ENCODE data around the gene NFE2L3. TPM values are rescaled to one million over a fixed set of nuclear protein-coding genes. Genes with fewer than 3 reads are reported as not detected.

The NFE2L3 gene
- total and polyA plus RNA-seq, 2 of the 4 experiments (the other 2 are of a cell fraction): 28.0 to 43.2 TPM

DNA sequence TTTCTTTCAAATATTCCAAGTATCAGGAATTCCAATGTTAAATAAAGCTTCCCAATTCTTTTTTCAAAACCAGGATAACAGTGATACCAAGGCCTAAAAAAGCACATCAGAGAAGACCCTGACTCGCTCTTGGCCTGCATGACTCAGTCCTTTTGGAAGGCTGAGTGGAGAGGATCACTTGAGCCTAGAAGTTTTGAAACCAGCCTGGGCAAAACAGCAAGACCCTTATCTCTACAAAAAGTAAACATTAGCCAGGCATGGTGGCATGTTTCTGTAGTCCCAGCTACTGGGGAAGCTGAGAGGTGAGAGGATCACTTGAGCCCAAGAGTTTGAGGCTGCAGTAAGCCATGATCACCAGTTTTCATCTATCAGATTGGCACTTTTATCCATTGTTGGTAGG is 18.7 kb downstream of the NFE2L3 start:
- no peaks in the 10 kb centered on the region for H3K9me3 ChIP-seq (ENCODE audit: control insufficient read depth, insufficient read depth, low read length)
- H2AK5ac ChIP-seq (ENCODE audit: low read depth, low read length): no peak overlapping the region
- POLR2A ChIA-PET (ENCODE audit: unreplicated experiment): no interaction called here
- H3K14ac ChIP-seq (replicated peaks; ENCODE audit: low read depth, low read length): no peak overlapping the region
- H2BK5ac ChIP-seq (ENCODE audit: low read depth, low read length, poor library complexity, severe bottlenecking): no peak overlapping the region
- intact Hi-C loops (cut with micrococcal nuclease) (no loop called here), dilution Hi-C loops (cut with HindIII; ENCODE audit: low sequenced_read_pairs, unreplicated experiment) (no loop called here), in situ Hi-C loops (cut with MboI; ENCODE audit: low sequenced_read_pairs) (no loop called here)
- peaks cover 8% of the 10 kb centered on the region for H3K9me1 ChIP-seq (ENCODE audit: insufficient read depth, low read length)
- H3K27ac ChIP-seq (ENCODE audit: insufficient read depth, low read length): no peak overlapping the region
- BruUV-seq (replicated peaks): no TSS peak
- H3K18ac ChIP-seq (ENCODE audit: low read depth, low read length): no peak overlapping the region
- DNase-seq (peak; percentile 41), ATAC-seq (ENCODE audit: low read depth) (peak; percentile 29; the same call in 1 of the 2 replicates)
- no peaks in the 10 kb centered on the region for H4K20me1 ChIP-seq (ENCODE audit: insufficient read depth, low read length)
- no peak overlapping the region for H2BK20ac ChIP-seq (ENCODE audit: low read depth, low read length)
- H3K79me1 ChIP-seq (ENCODE audit: low read depth in 1 of 2, low read length in 2 of 2): peaks cover 3 to 14% of the 10 kb centered on the region in 2 experiments; a peak in 2 of 4 replicates
- H3K9ac ChIP-seq (ENCODE audit: low read depth, low read length): no peak overlapping the region
- no peak overlapping the region for H2BK120ac ChIP-seq (ENCODE audit: low read depth, low read length)
- no peaks in the 10 kb centered on the region for H3K36me3 ChIP-seq (ENCODE audit: control insufficient read depth, insufficient read depth, low read length)
- no peaks in the 10 kb centered on the region for H3K27me3 ChIP-seq (ENCODE audit: control insufficient read depth, insufficient read depth, low read length)
- CTCF ChIA-PET: no interaction called here
- no peak overlapping the region for H3K23ac ChIP-seq (ENCODE audit: low read depth, low read length)
- no peak overlapping the region for H3K4ac ChIP-seq (ENCODE audit: low read depth, low read length)
- no peak overlapping the region for H4K91ac ChIP-seq (ENCODE audit: insufficient read depth, low read depth, low read length)
- H3K4me2 ChIP-seq (ENCODE audit: low read depth, low read length): no peak overlapping the region
- no peak overlapping the region for H2BK15ac ChIP-seq (ENCODE audit: low read depth, low read length)
- no peak overlapping the region for H3K4me3 ChIP-seq (ENCODE audit: insufficient read depth, low read depth, low read length)
- no peak overlapping the region for H2AFZ ChIP-seq (replicated peaks; ENCODE audit: low read length, poor library complexity)
- H4K5ac ChIP-seq (ENCODE audit: low read depth, low read length): no peak overlapping the region
- H4K8ac ChIP-seq (ENCODE audit: low read depth in 2 of 2, low read length in 2 of 2): no peak overlapping the region
- TF ChIP-seq MAZ (IDR thresholded peaks at IDR 0.05; ENCODE audit: borderline replicate concordance, low read depth, low read length): no peak
- TF ChIP-seq RCOR1 (IDR thresholded peaks at IDR 0.05; ENCODE audit: insufficient replicate concordance, low read length): no peak
- WGBS, 2 experiments (ENCODE audit: extremely low coverage in 2 of 2, insufficient read length in 1 of 2): 80% methylated on average over 1 of the region's 1 CpG; no CpG with 5 or more reads in 1 of the 2 experiments
- H3K4me1 ChIP-seq (ENCODE audit: control insufficient read depth, insufficient read depth, low read length): peaks cover 3% of the 10 kb centered on the region; the same call in 1 of the 2 replicates
- H3K56ac ChIP-seq (ENCODE audit: extremely low read depth, insufficient read depth, low read length): no peak overlapping the region
- H2AK9ac ChIP-seq (replicated peaks; ENCODE audit: low read depth, low read length, poor library complexity): no peak overlapping the region
